ENCODE measurements around the gene A1CF. TPM values are rescaled to one million over a fixed set of nuclear protein-coding genes. Genes with fewer than 3 reads are reported as not detected.

A1CF gene
- total and polyA plus RNA-seq, 2 of the 8 experiments (the other 6 are each of a cell fraction or from before 2014, with no cell fraction given), result not detected

- TF ChIP-seq KDM4A (IDR thresholded peaks at IDR 0.05; ENCODE audit: low read depth, low read length, severe bottlenecking) (no peak), EP300 (IDR thresholded peaks at IDR 0.05; ENCODE audit: borderline replicate concordance in 1 of 2, low read depth in 2 of 2, low read length in 2 of 2) (no peak), E2F6 (IDR thresholded peaks at IDR 0.05) (no peak)
Measured at GRCh38 chr10:50809596-50809995, 75.8 kb downstream of the A1CF start (continued).
